K562 (cell line): ENCODE results near the gene PAN2.

ENCODE experiments used
- CTCF ChIP-seq, 3 experiments: IDR thresholded peaks in 2 of 3; conservative IDR thresholded peaks in 1 of 3; 2 replicates each; pipeline ENCODE4 v1.5.1; 2011 to 2012; ENCODE audit warnings: low read length in 3 of 3, mild to moderate bottlenecking in 3 of 3, control low read depth in 2 of 3, improper control_type of control experiment in 1 of 3, inconsistent platforms in 1 of 3, low read depth in 1 of 3, mixed read lengths in 1 of 3, moderate library complexity in 1 of 3; ENCODE audit not compliant: insufficient read depth in 2 of 3
- ELF4 ChIP-seq: fragments of 450-650 bp; formaldehyde crosslinking; IDR thresholded peaks from 2 replicates; pipeline ENCODE4 v1.4.0; 2022; ENCODE audit warnings: missing genetic modification characterization
- GABPA ChIP-seq: fragments of 200-800 bp; sonication (Bioruptor generic); conservative IDR thresholded peaks from 2 replicates; pipeline ENCODE4 v1.6.1; 2016; ENCODE audit warnings: low read depth, missing genetic modification characterization, missing compliant biosample characterization
- HDAC2 ChIP-seq: fragments of 450-650 bp; IDR thresholded peaks from 2 replicates; pipeline ENCODE4 v1.6.1; 2016; ENCODE audit warnings: mild to moderate bottlenecking
- LARP7 ChIP-seq: fragments of 450-650 bp; IDR thresholded peaks from 2 replicates; pipeline ENCODE4 v1.6.1; 2016
- MTF1 ChIP-seq: fragments of 250-450 bp; sonication (Bioruptor Pico); IDR thresholded peaks from 2 replicates; pipeline ENCODE4 v1.9.0; 2021; ENCODE audit warnings: moderate library complexity, mild to moderate bottlenecking, inconsistent platforms, borderline replicate concordance
- TBL1XR1 ChIP-seq, 2 experiments: IDR thresholded peaks; 2 replicates each; pipeline ENCODE4 v1.6.1; 2012; ENCODE audit warnings: improper control_type of control experiment in 2 of 2, low read length in 2 of 2, mild to moderate bottlenecking in 1 of 2

- TF ChIP-seq LARP7 (no peak), TBL1XR1 (IDR thresholded peaks at IDR 0.05; ENCODE audit: low read length in 2 of 2) (no peak), CTCF (IDR thresholded peaks at IDR 0.05 in 2 of 3, conservative IDR thresholded peaks at IDR 0.05 in 1 of 3; ENCODE audit: insufficient read depth in 2 of 3, low read depth in 1 of 3, low read length in 3 of 3) (no peak), HDAC2 (no peak), ELF4 (CRISPR knock-in tag) (no peak), GABPA (tag) (no peak), MTF1 (CRISPR knock-in tag) (no peak)
These were observed 35.0 kb downstream of the PAN2 start for GRCh38 chr12:56298828-56299227.
